ENCODE results near the gene CNNM3. TPM values are rescaled to one million over a fixed set of nuclear protein-coding genes. Genes with fewer than 3 reads are reported as not detected.

Gene CNNM3
- total RNA-seq, 1 experiment from 2014 or later, result 6.1 TPM

GRCh38 chr2:96863575-96864342 is 47.7 kb downstream of the CNNM3 start:
- no peak for DNase-seq (ENCODE audit: low read depth)

- DNase-seq (ENCODE audit: low read depth), result no peak
These were observed 48.4 kb downstream of the CNNM3 start for GRCh38 chr2:96864343-96865091.

- no peak for DNase-seq (ENCODE audit: low read depth)
These were observed 49.6 kb downstream of the CNNM3 start for GRCh38 chr2:96865654-96866053.

- no peak for DNase-seq (ENCODE audit: low read depth)
These were observed 50.1 kb downstream of the CNNM3 start for GRCh38 chr2:96866149-96866548.

- DNase-seq (ENCODE audit: low read depth), result no peak
These were observed 50.5 kb downstream of the CNNM3 start for GRCh38 chr2:96866586-96866985.

- DNase-seq (ENCODE audit: low read depth), result no peak
These were observed 51.1 kb downstream of the CNNM3 start for GRCh38 chr2:96866986-96867755.

- no peak for DNase-seq (ENCODE audit: low read depth)
These were observed 51.9 kb downstream of the CNNM3 start for GRCh38 chr2:96867756-96868554.

GRCh38 chr2:96868555-96869280 is 52.6 kb downstream of the CNNM3 start:
- DNase-seq (ENCODE audit: low read depth), result peak; percentile 83

- peak; percentile 75 for DNase-seq (ENCODE audit: low read depth)
These were observed 53.3 kb downstream of the CNNM3 start for GRCh38 chr2:96869281-96869821.

- peak; percentile 29 for DNase-seq (ENCODE audit: low read depth)
These were observed 54.0 kb downstream of the CNNM3 start, which contains the start of gene SEMA4C for GRCh38 chr2:96869822-96870625. Gene SEMA4C (minus strand): TSS chr2:96870080. CDS start chr2:96867886, 2,194 bp downstream.

- no peak for DNase-seq (ENCODE audit: low read depth)
These were observed 54.7 kb downstream of the CNNM3 start for GRCh38 chr2:96870626-96871255.

- DNase-seq (ENCODE audit: low read depth), result peak; percentile 29
These were observed 56.7 kb downstream of the CNNM3 start for GRCh38 chr2:96872591-96873349.

- DNase-seq (ENCODE audit: low read depth), result no peak
These were observed 57.6 kb downstream of the CNNM3 start for GRCh38 chr2:96873651-96874096.

- no peak for DNase-seq (ENCODE audit: low read depth)
These were observed 58.2 kb downstream of the CNNM3 start for GRCh38 chr2:96874198-96874831.

GRCh38 chr2:96875498-96876268 is 59.6 kb downstream of the CNNM3 start:
- DNase-seq (ENCODE audit: low read depth), result no peak

GRCh38 chr2:96876269-96877041 is 60.4 kb downstream of the CNNM3 start:
- peak; percentile 72 for DNase-seq (ENCODE audit: low read depth)
